NCI-H2196 (cell line): ENCODE results near the gene SNAI1.
"Not testable (repeated sequence)": the region's sequence is repeated elsewhere in the genome, so short reads cannot be mapped to it uniquely, and the experiment has no call there.

ENCODE experiments used
- DNase-seq: peaks from one replicate; lab custom pipeline; 2025; ENCODE audit not compliant: unreplicated experiment; lab: John Stamatoyannopoulos, UW

Gene SNAI1

GRCh38 chr20:50011597-50011996 is 28.8 kb downstream of the SNAI1 start:
- not testable (repeated sequence) for DNase-seq

GRCh38 chr20:50012282-50013263 is 29.8 kb downstream of the SNAI1 start:
- DNase-seq = no peak

- no peak for DNase-seq
Observed at GRCh38 chr20:50013976-50014375, 31.2 kb downstream of the SNAI1 start.

GRCh38 chr20:50014570-50015562 is 32.1 kb downstream of the SNAI1 start:
- DNase-seq = no peak

GRCh38 chr20:50015636-50015992 is 32.8 kb downstream of the SNAI1 start:
- no peak for DNase-seq

- no peak for DNase-seq
Observed at GRCh38 chr20:50015993-50016770, 33.4 kb downstream of the SNAI1 start.

- no peak for DNase-seq
Observed at GRCh38 chr20:50017160-50017559, 34.4 kb downstream of the SNAI1 start.

GRCh38 chr20:50017576-50018248 is 34.9 kb downstream of the SNAI1 start:
- no peak for DNase-seq

- DNase-seq = peak; percentile 10
Observed at GRCh38 chr20:50019466-50020256, 36.9 kb downstream of the SNAI1 start.

- no peak for DNase-seq
Observed at GRCh38 chr20:50020288-50020687, 37.5 kb downstream of the SNAI1 start.

GRCh38 chr20:50022676-50023075 is 39.9 kb downstream of the SNAI1 start:
- no peak for DNase-seq

- no peak for DNase-seq
Observed at GRCh38 chr20:50023116-50023805, 40.5 kb downstream of the SNAI1 start.

- no peak for DNase-seq
Observed at GRCh38 chr20:50026746-50027575, 44.2 kb downstream of the SNAI1 start.

GRCh38 chr20:50027611-50028105 is 44.9 kb downstream of the SNAI1 start:
- DNase-seq = peak; percentile 31

GRCh38 chr20:50029083-50029696 is 46.4 kb downstream of the SNAI1 start:
- DNase-seq = no peak

- DNase-seq = no peak
Observed at GRCh38 chr20:50029697-50030461, 47.1 kb downstream of the SNAI1 start.
